HepG2 (cell line): ENCODE data around the gene ABCB8. TPM values are rescaled to one million over a fixed set of nuclear protein-coding genes. Genes with fewer than 3 reads are reported as not detected.

Experiments used
- ADNP ChIP-seq: sonication (generic); formaldehyde crosslinking; IDR thresholded peaks from 2 replicates; pipeline ENCODE4 v1.4.0; 2020; ENCODE audit warnings: missing genetic modification reagents
- ARID4A ChIP-seq: sonication (generic); formaldehyde crosslinking; IDR thresholded peaks from 2 replicates; pipeline ENCODE4 v1.5.0; 2020; ENCODE audit warnings: mild to moderate bottlenecking, missing genetic modification reagents, borderline replicate concordance
- ATM ChIP-seq: fragments of 450-650 bp; IDR thresholded peaks from 2 replicates; pipeline ENCODE4 v1.7.1; 2017; ENCODE audit warnings: mild to moderate bottlenecking, borderline replicate concordance
- BATF2 ChIP-seq: sonication (generic); formaldehyde crosslinking; IDR thresholded peaks from 2 replicates; pipeline ENCODE4 v1.8.0; 2022; ENCODE audit warnings: mild to moderate bottlenecking, missing genetic modification reagents, moderate library complexity
- HMG20A ChIP-seq: IDR thresholded peaks from 2 replicates; pipeline ENCODE4 v1.6.1; 2016; ENCODE audit warnings: borderline replicate concordance
- HMGXB3 ChIP-seq: sonication (generic); formaldehyde crosslinking; IDR thresholded peaks from 2 replicates; pipeline ENCODE4 v1.4.0; 2020; ENCODE audit warnings: missing genetic modification reagents, borderline replicate concordance
- MAX ChIP-seq: IDR thresholded peaks from 2 replicates; pipeline ENCODE4 v1.6.1; 2012; ENCODE audit warnings: inconsistent platforms
- MED1 ChIP-seq: sonication (generic); formaldehyde crosslinking; IDR thresholded peaks from 2 replicates; pipeline ENCODE4 v1.4.0; 2020; ENCODE audit warnings: missing genetic modification reagents
- RFXAP ChIP-seq: sonication (generic); formaldehyde crosslinking; IDR thresholded peaks from 2 replicates; pipeline ENCODE4 v1.4.0; 2020; ENCODE audit warnings: missing genetic modification reagents, borderline replicate concordance
- SIX1 ChIP-seq: sonication (generic); formaldehyde crosslinking; IDR thresholded peaks from 2 replicates; pipeline ENCODE4 v1.4.0; 2020; ENCODE audit warnings: missing genetic modification reagents, borderline replicate concordance
- TARDBP ChIP-seq: sonication (generic); formaldehyde crosslinking; IDR thresholded peaks from 2 replicates; pipeline ENCODE4 v1.8.0; 2022; ENCODE audit warnings: mild to moderate bottlenecking, missing genetic modification reagents
- ZNF263 ChIP-seq: sonication (generic); formaldehyde crosslinking; IDR thresholded peaks from 2 replicates; pipeline ENCODE4 v1.4.0; 2020; ENCODE audit warnings: missing genetic modification reagents
- ZNF414 ChIP-seq: sonication (generic); formaldehyde crosslinking; IDR thresholded peaks from 2 replicates; pipeline ENCODE4 v1.5.0; 2020; ENCODE audit warnings: missing genetic modification reagents
- ZNF496 ChIP-seq: sonication (generic); formaldehyde crosslinking; IDR thresholded peaks from 2 replicates; pipeline ENCODE4 v1.8.1; 2023; ENCODE audit warnings: mild to moderate bottlenecking, moderate library complexity, missing genetic modification reagents; ENCODE audit not compliant: insufficient replicate concordance
- ZNF614 ChIP-seq: IDR thresholded peaks from 2 replicates; pipeline ENCODE4 v1.6.1; 2018; ENCODE audit warnings: missing biosample characterization, missing genetic modification reagents, inconsistent platforms, borderline replicate concordance
- ZNF761 ChIP-seq: sonication (generic); formaldehyde crosslinking; conservative IDR thresholded peaks from 2 replicates; pipeline ENCODE4 v1.4.0; 2020; ENCODE audit warnings: mild to moderate bottlenecking, missing genetic modification reagents
- polyA plus RNA-seq, 8 experiments: library from polyadenylated mRNA; depleted of rRNA in 3 of 8; stranded (reverse) in 7 of 8; unstranded in 1 of 8; fragments of >200 nt; fragmentation: Illumina TruSeq in 4 of 8; extraction: Trizol in 4 of 8; gene quantifications; 2 replicates each; pipeline versions ENCODE4 v1.2.1 to v1.2.3, GENCODE V29; 2011 to 2016; ENCODE audit warnings: low read depth in 4 of 8, missing spikeins in 1 of 8, mixed read lengths in 1 of 8; ENCODE audit not compliant: insufficient read depth in 1 of 8
- total RNA-seq, 5 experiments: library from RNA; depleted of rRNA; stranded (reverse); fragments of >200 nt; fragmentation: Illumina TruSeq; extraction: Trizol; gene quantifications; 2 replicates each; pipeline ENCODE4 v1.2.3, GENCODE V29; 2016; ENCODE audit warnings: low read depth in 1 of 5

Gene ABCB8
- total and polyA plus RNA-seq, 2 of the 13 experiments (the other 11 are each of a cell fraction or from before 2014, with no cell fraction given) = 6.6 to 16.7 TPM

- TF ChIP-seq HMGXB3 (CRISPR knock-in tag) (peak; percentile 69; the same call in 1 of the 2 replicates), SIX1 (CRISPR knock-in tag) (no peak), MAX (peak; percentile 58), ZNF496 (CRISPR knock-in tag) (no peak), ZNF263 (no peak), ADNP (CRISPR knock-in tag) (peak; percentile 76; the same call in 1 of the 2 replicates), ZNF761 (0 out of 2 replicates have a peak, but pooled peaks have one; percentile 47), HMG20A (0 out of 2 replicates have a peak, but pooled peaks have one; percentile 18), BATF2 (CRISPR knock-in tag) (no peak), ARID4A (CRISPR knock-in tag) (peak; percentile 51; the same call in 1 of the 2 replicates), MED1 (CRISPR knock-in tag) (peak; percentile 35; the same call in 1 of the 2 replicates), ZNF614 (CRISPR knock-in tag) (peak; percentile 23; the same call in 1 of the 2 replicates), ATM (no peak), ZNF414 (CRISPR knock-in tag) (peak; percentile 44; the same call in 1 of the 2 replicates), RFXAP (CRISPR knock-in tag) (no peak), TARDBP (peak; percentile 72; the same call in 1 of the 2 replicates)
Observed at GRCh38 chr7:151008511-151009323, 19.5 kb upstream of the ABCB8 start (continued).
